DND-41 (cell line): ENCODE data around the gene BCR.
"Not testable (repeated sequence)": the region's sequence is repeated elsewhere in the genome, so short reads cannot be mapped to it uniquely, and the experiment has no call there.

ENCODE experiments used
- ATAC-seq: fragments of 200-7000 bp; cut with Tn5 transposase; 3 replicates; pipeline ENCODE4 v1.9.1; 2021; ENCODE audit warnings: low read depth; ENCODE audit not compliant: insufficient read depth
- DNase-seq: peaks from one replicate; pipeline ENCODE4 v3.0.0-alpha.2; 2020
- H2AFZ ChIP-seq: 2 replicates; pipeline ENCODE4 v1.6.0; 2012; ENCODE audit warnings: low read depth, low read length
- H3K27ac ChIP-seq: 2 replicates; pipeline ENCODE4 v1.5.1; 2012; ENCODE audit warnings: low read length, inconsistent platforms
- H3K27me3 ChIP-seq: fragments of 200-600 bp; sonication (generic); 2 replicates; pipeline ENCODE4 v1.6.0; 2012; ENCODE audit warnings: low read length, mild to moderate bottlenecking, inconsistent platforms; ENCODE audit not compliant: insufficient read depth, poor library complexity
- H3K36me3 ChIP-seq: 2 replicates; pipeline ENCODE4 v1.5.1; 2012; ENCODE audit warnings: low read length, inconsistent platforms; ENCODE audit not compliant: insufficient read depth
- H3K4me1 ChIP-seq: 2 replicates; pipeline ENCODE4 v1.5.1; 2012; ENCODE audit warnings: mild to moderate bottlenecking, low read length; ENCODE audit not compliant: insufficient read depth
- H3K4me2 ChIP-seq: 2 replicates; pipeline ENCODE4 v1.6.0; 2012; ENCODE audit warnings: mild to moderate bottlenecking, moderate library complexity, low read length, inconsistent platforms; ENCODE audit not compliant: insufficient read depth
- H3K4me3 ChIP-seq, 2 experiments: fragments of 200-600 bp in 1 of 2; shearing (Covaris generic) in 1 of 2; 2 replicates each; pipeline ENCODE4 v1.5.1; 2012 to 2016; ENCODE audit warnings: inconsistent platforms in 2 of 2, low read length in 2 of 2, mild to moderate bottlenecking in 2 of 2, low read depth in 1 of 2, moderate library complexity in 1 of 2
- H3K79me2 ChIP-seq: 2 replicates; pipeline ENCODE4 v1.6.0; 2012; ENCODE audit warnings: low read length, inconsistent platforms; ENCODE audit not compliant: insufficient read depth
- H3K9ac ChIP-seq: 2 replicates; pipeline ENCODE4 v1.6.0; 2012; ENCODE audit warnings: low read depth, mild to moderate bottlenecking, inconsistent platforms, low read length, moderate library complexity
- H3K9me3 ChIP-seq: 2 replicates; pipeline ENCODE4 v1.5.1; 2012; ENCODE audit warnings: low read length, moderate library complexity, mild to moderate bottlenecking, inconsistent platforms; ENCODE audit not compliant: insufficient read depth, severe bottlenecking
- H4K20me1 ChIP-seq: 2 replicates; pipeline ENCODE4 v1.6.0; 2012; ENCODE audit warnings: low read length; ENCODE audit not compliant: insufficient read depth
- CTCF ChIP-seq: IDR thresholded peaks from 2 replicates; pipeline ENCODE4 v1.5.1; 2012; ENCODE audit warnings: borderline replicate concordance, low read length, moderate library complexity, mild to moderate bottlenecking; ENCODE audit not compliant: poor library complexity, severe bottlenecking; ENCODE audit errors: extremely low read depth
- EZH2 ChIP-seq: IDR thresholded peaks from 3 replicates; pipeline ENCODE4 v1.6.1; 2012; ENCODE audit warnings: borderline replicate concordance, low read depth, mild to moderate bottlenecking, moderate library complexity, low read length, inconsistent platforms; ENCODE audit not compliant: severe bottlenecking

BCR gene

GRCh38 chr22:23322497-23323080 lies 142.3 kb downstream of the BCR start:
- not testable (repeated sequence) for ATAC-seq, H3K79me2 ChIP-seq, H3K4me3 ChIP-seq, H3K9me3 ChIP-seq, H3K9ac ChIP-seq, H3K27me3 ChIP-seq, H2AFZ ChIP-seq, DNase-seq, H4K20me1 ChIP-seq, H3K27ac ChIP-seq, H3K4me1 ChIP-seq, H3K4me2 ChIP-seq, H3K36me3 ChIP-seq
- TF ChIP-seq CTCF: peak; percentile 32

DNA sequence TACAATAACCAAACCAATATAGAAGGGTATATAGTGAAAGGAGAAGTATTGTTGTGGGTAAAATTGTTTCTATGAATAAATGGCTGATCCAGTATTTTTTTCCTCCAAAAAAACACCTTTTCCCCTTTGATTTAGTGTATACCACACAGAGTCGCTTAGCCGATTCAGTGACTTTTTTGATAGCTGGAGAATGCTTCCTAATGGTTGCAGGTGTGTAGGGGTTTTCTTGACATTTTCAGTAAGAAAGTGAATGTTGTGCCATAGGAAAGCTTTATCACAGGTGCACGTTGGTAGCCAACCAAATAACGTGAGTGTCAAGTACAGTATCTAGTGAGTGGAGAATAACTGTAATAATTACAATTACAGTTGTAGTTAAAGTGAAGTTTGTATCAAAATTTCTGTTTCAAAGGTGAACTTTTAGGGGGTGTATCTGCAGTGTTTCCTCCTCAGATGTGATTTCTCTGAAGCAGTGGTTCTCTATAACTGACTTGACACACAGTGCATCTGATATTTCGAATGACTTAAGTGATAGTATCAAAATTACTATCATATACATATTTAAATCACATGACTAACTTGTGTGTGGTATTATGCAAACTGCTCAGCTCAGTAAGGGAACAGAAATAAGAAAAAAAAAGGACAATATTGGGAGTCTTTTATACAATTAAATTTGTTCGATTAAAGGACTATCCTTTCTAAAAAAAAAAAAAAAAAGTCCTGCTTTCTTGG lies 143.8 kb downstream of the BCR start:
- H4K20me1 ChIP-seq, H3K27ac ChIP-seq, DNase-seq, H3K79me2 ChIP-seq, H3K4me1 ChIP-seq, H3K36me3 ChIP-seq, H3K9me3 ChIP-seq, ATAC-seq, H3K4me2 ChIP-seq, H3K9ac ChIP-seq, H2AFZ ChIP-seq, H3K27me3 ChIP-seq, H3K4me3 ChIP-seq: not testable (repeated sequence)

DNA sequence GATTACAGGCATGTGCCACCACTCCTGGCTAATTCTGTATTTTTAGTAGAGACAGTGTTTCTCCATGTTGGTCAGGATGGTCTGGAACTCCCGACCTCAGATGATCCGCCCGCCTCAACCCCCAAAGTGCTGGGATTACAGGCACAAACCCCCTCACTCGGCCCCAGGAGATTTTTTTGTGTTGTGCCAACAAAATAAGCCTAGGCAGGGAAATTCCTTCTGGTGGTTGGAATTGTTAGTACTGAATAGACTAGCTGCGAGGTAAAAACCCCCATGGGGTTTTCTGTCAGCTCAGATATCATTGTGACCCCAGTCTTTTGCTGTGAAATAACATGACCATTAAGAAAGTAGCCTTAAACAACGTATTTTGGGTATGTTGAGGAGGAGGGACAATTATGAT lies 144.9 kb downstream of the BCR start:
- Histone ChIP-seq H3K9ac (no peak overlapping the region), H3K36me3 (no peaks in the 10 kb centered on the region), H3K4me1 (no peaks in the 10 kb centered on the region), H3K27me3 (no peaks in the 10 kb centered on the region), H3K4me3 (no peak overlapping the region), H3K9me3 (no peaks in the 10 kb centered on the region), H4K20me1 (no peaks in the 10 kb centered on the region), H2AFZ (no peak overlapping the region), H3K79me2 (no peaks in the 10 kb centered on the region), H3K27ac (no peak overlapping the region), H3K4me2 (no peak overlapping the region)
- TF ChIP-seq CTCF (no peak), EZH2 (no peak)
- no peak for ATAC-seq
- DNase-seq: no peak

GRCh38 chr22:23333822-23334221 lies 153.5 kb downstream of the BCR start:
- DNase-seq, H3K27me3 ChIP-seq, H3K4me2 ChIP-seq, H3K79me2 ChIP-seq, ATAC-seq, H3K36me3 ChIP-seq, H3K9ac ChIP-seq, H3K4me3 ChIP-seq, H3K27ac ChIP-seq, H4K20me1 ChIP-seq, H3K4me1 ChIP-seq, H2AFZ ChIP-seq, H3K9me3 ChIP-seq: not testable (repeated sequence)

DNA sequence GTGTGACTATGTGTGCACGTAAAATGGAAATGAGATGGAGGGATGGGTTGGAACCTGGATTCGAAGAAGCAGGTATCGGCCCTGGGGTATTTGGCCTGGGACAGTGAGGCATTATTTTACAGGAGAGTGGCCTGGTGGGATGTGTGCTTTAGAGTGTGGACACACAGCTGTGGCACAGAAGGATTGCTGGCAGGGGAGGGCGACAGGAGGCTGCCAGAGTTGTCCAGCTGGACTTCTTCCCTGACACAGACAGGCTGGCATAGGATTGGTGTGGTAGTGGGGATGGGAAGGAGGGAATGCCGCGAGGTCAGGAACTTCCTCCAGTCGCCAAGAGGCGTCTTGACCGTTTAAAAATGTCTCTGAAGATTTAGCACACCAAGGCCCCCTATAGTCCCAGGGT lies 157.4 kb downstream of the BCR start:
- H3K4me1 ChIP-seq: not testable (repeated sequence)

DNA sequence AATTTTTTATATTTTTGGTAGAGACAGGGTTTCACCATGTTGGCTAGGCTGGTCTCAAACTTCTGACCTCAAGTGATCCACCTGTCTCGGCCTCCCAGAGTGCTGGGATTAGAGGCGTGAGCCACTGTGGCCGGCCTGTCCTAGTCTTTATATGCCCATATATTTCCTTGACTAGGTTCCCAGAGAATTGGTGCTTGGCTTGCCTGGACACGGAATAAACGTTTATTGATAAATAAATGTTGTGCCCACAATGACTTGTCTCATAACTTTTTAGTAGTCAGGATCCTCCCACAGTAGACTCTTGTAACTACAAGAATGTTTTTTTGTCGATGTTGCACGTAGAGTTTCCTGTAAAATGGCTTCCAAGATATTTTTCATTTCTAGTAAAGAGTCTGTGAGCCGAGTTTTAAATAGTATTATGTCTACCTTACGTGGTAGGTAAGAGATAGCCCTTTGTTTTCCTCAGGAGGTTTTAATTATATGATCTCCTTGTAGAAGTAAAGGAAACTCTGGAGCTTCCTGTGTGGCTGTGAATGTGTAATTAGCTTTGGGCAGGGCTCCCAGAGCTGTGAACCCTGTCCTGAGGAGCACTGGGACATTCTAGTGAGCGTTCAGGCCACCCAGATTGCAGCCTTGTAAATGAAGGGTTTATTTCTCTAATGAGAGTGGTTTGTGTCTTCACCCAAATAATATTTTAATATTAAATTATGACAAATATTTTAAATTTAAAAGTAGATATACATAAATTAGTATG lies 161.8 kb downstream of the BCR start:
- not testable (repeated sequence) for H3K36me3 ChIP-seq, ATAC-seq, H3K79me2 ChIP-seq, H4K20me1 ChIP-seq, H3K27me3 ChIP-seq, H3K4me1 ChIP-seq, H3K4me2 ChIP-seq, H2AFZ ChIP-seq, H3K9ac ChIP-seq, H3K9me3 ChIP-seq, H3K4me3 ChIP-seq, H3K27ac ChIP-seq, DNase-seq

More for the DNA sequence above, 157.4 kb downstream of the BCR start:
- not testable (repeated sequence) for H3K4me3 ChIP-seq, H3K27me3 ChIP-seq, ATAC-seq, H3K79me2 ChIP-seq, H3K27ac ChIP-seq, H3K36me3 ChIP-seq, DNase-seq, H3K9ac ChIP-seq, H4K20me1 ChIP-seq, H3K9me3 ChIP-seq, H3K4me2 ChIP-seq, H2AFZ ChIP-seq
